Erythroblast (primary cell): Measurements from ENCODE around the gene ATAD3B.

Experiments used
- GATA1 ChIP-seq: IDR thresholded peaks from 2 replicates; pipeline ENCODE4 v1.6.1; 2011; ENCODE audit warnings: low read depth, mild to moderate bottlenecking, control low read depth, low read length, moderate library complexity
- POLR2A ChIP-seq: IDR thresholded peaks from 2 replicates; pipeline ENCODE4 v1.6.1; 2011; ENCODE audit warnings: mild to moderate bottlenecking, low read length

DNA sequence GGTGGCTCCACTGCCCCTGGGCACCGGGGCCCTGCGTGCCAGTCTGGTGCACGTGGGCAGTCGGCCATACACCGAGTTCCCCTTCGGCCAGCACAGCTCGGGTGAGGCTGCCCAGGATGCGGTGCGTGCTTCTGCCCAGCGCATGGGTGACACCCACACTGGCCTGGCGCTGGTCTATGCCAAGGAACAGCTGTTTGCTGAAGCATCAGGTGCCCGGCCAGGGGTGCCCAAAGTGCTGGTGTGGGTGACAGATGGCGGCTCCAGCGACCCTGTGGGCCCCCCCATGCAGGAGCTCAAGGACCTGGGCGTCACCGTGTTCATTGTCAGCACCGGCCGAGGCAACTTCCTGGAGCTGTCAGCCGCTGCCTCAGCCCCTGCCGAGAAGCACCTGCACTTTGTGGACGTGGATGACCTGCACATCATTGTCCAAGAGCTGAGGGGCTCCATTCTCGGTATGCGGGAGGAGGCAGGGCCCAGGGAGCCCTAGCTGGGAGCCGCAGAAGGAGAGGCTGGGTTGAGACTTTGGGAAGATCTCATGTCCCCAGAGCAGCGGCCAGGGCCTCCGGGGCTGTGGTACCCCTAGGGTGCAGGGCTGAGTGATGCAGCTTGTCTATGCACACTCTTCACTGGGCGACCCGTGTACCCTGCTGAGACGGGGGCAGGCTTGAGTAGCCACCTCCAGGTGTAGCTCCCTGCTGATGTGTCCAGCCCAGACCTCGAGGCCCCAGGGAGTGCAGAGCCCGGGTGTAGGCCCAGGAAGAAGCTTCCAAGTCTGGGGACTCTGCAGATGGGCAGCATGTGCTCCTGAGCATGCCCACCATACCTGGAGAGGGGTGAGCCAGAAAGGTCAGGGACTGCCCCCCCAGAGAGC, 34.3 kb upstream of the ATAD3B start:
- TF ChIP-seq GATA1 (no peak), POLR2A (no peak)
